Gastroesophageal sphincter (tissue), 4 donors: ENCODE measurements around the gene TNFRSF8. TPM values are rescaled to one million over a fixed set of nuclear protein-coding genes. Genes with fewer than 3 reads are reported as not detected.

ENCODE experiments used
- ATAC-seq: fragments of 150-250 bp; one replicate; pipeline ENCODE4 v1.9.1; 2016; ENCODE audit warnings: mild to moderate bottlenecking, moderate library complexity
- H3K27ac ChIP-seq, 4 donors: fragments of 200-600 bp; sonication (generic) in 3 of 4; 1 replicate in 3 of 4; 2 replicates in 1 of 4; pipeline ENCODE4 v1.5.1; 2016 to 2019
- H3K27me3 ChIP-seq: fragments of 200-600 bp; sonication (generic); one replicate; pipeline ENCODE4 v1.5.1; 2019
- H3K36me3 ChIP-seq, 2 donors: fragments of 200-600 bp; sonication (generic); one replicate each; pipeline ENCODE4 v1.5.1; 2019; ENCODE audit warnings: control low read depth in 1 of 2
- H3K4me1 ChIP-seq, 3 donors: fragments of 200-600 bp; sonication (generic); 1 replicate in 2 of 3; 2 replicates in 1 of 3; pipeline ENCODE4 v1.5.1; 2016 to 2019; ENCODE audit warnings: control low read depth in 2 of 3
- H3K4me3 ChIP-seq, 2 donors: fragments of 200-600 bp; sonication (generic); one replicate each; pipeline ENCODE4 v1.5.1; 2019; ENCODE audit warnings: mild to moderate bottlenecking in 1 of 2, moderate library complexity in 1 of 2
- H3K9me3 ChIP-seq, 3 donors: fragments of 200-600 bp; sonication (generic); one replicate each; pipeline ENCODE4 v1.5.1; 2017 to 2019; ENCODE audit warnings: control low read depth in 2 of 3
- CTCF ChIP-seq, 4 experiments: fragments of 200-600 bp in 2 of 4; fragments of 450-650 bp in 2 of 4; sonication (generic) in 1 of 4; IDR thresholded peaks; one replicate each; pipeline ENCODE4 v1.5.1; 2017 to 2019; ENCODE audit warnings: antibody characterized with exemption in 4 of 4, mild to moderate bottlenecking in 2 of 4, moderate library complexity in 2 of 4
- EP300 ChIP-seq: sonication (generic); formaldehyde crosslinking; IDR thresholded peaks from one replicate; pipeline ENCODE4 v1.6.1; 2017; ENCODE audit warnings: antibody characterized with exemption, mild to moderate bottlenecking
- POLR2A ChIP-seq, 2 donors: fragments of 450-650 bp; IDR thresholded peaks; one replicate each; pipeline ENCODE4 v1.6.1; 2017; ENCODE audit warnings: antibody characterized with exemption in 2 of 2, mild to moderate bottlenecking in 2 of 2, moderate library complexity in 1 of 2
- POLR2AphosphoS5 ChIP-seq: sonication (generic); formaldehyde crosslinking; IDR thresholded peaks from one replicate; pipeline ENCODE4 v1.6.1; 2017; ENCODE audit warnings: antibody characterized with exemption
- WGBS, 2 donors: methylation state at CpG; one replicate each; pipeline ENCODE4 v1.1.5; 2018; ENCODE audit warnings: low coverage in 1 of 2; 5-methylcytosine and 5-hydroxymethylcytosine counted together
- total RNA-seq, 4 donors: library from RNA; depleted of rRNA; stranded (reverse); fragments of >200 nt; gene quantifications; one replicate each; pipeline ENCODE4 v1.1.0, GENCODE V29; 2016

Gene TNFRSF8
- total RNA-seq, 4 donors from 2014 or later = 0.47 to 4.2 (median 1.4) TPM

- Histone ChIP-seq H3K4me3 (no peak overlapping the region), H3K36me3 (no peaks in the 10 kb centered on the region), H3K4me1 (peaks cover 0 to 94% (median 36%) of the 10 kb centered on the region in 3 donors), H3K27me3 (peaks cover 45% of the 10 kb centered on the region), H3K27ac (peak overlapping the region in 3 of 4 donors; percentile 64 to 85 (median 80)), H3K9me3 (no peaks in the 10 kb centered on the region)
- ATAC-seq = no peak
- 93% methylated on average over 4 of the region's 7 CpGs; no CpG with 5 or more reads in 1 of the 2 donors for WGBS, 2 donors
- TF ChIP-seq EP300 = no peak
- TF ChIP-seq POLR2A (IDR thresholded peaks at IDR 0.05) = no peak
- no peak for TF ChIP-seq POLR2AphosphoS5
- no peak for TF ChIP-seq CTCF (IDR thresholded peaks at IDR 0.05)
Measured at GRCh38 chr1:12183095-12183794, 120.1 kb downstream of the TNFRSF8 start.

GRCh38 chr1:12184008-12184681, 121.0 kb downstream of the TNFRSF8 start:
- peak; percentile 90 for ATAC-seq
- H3K4me1 ChIP-seq = peaks cover 0 to 94% (median 34%) of the 10 kb centered on the region in 3 donors
- H3K4me3 ChIP-seq = peak overlapping the region in 1 of 2 donors; percentile 34
- H3K36me3 ChIP-seq = no peaks in the 10 kb centered on the region
- TF ChIP-seq POLR2AphosphoS5 (peak; percentile 79), CTCF (IDR thresholded peaks at IDR 0.05) (peak in 2 of 4 experiments; percentile 15 to 30), POLR2A (IDR thresholded peaks at IDR 0.05) (peak in 1 of 2 donors; percentile 15), EP300 (no peak)
- no peaks in the 10 kb centered on the region for H3K9me3 ChIP-seq
- WGBS, 2 donors = 17 to 27% methylated on average over 1 of the region's 10 CpGs
- H3K27me3 ChIP-seq = peaks cover 45% of the 10 kb centered on the region
- peak overlapping the region; percentile 45 to 86 (median 82) for H3K27ac ChIP-seq

DNA sequence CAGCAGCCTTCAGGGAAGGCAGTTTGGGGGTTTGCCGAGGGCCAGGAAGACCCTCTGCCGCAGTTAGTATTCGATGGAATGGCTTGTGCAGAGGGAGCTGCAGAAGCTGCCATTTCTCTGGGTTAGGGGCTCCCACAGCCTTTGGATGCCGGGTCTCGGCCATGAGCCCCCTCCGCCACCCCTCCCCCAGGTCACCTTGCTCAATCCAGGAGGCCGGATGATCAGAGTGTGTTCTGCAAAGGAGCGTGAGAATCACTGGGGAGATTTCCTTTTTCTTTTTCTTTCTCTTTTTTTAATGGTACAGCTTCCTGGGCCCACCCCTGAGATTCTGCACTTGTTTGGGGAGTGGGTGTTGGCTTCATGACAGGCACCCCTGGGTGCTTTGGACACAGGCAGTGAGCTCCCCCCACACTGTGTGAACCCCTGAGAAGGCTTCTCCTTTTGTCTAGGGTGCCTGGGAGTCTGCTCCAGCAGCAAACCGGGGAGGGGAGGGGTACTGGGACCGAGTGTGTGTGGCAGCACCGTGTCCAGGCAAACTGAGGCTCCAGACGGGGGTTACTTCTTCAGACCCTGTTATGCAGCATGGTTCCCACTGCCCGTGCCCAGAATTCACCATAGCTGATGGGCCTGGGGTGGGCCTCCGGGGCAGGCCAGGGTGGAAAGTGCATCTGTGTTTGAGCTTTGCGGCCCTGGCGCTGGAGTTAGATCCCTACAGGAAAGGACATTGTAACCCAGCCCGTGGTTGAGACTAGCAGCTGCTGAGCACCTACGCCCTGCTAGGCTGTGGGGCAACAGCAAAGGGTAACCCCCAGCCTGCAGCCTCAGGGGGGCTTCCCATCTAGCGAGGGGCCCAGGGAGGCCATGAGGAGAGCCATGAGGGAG, 122.2 kb downstream of the TNFRSF8 start:
- Histone ChIP-seq H3K9me3 (no peaks in the 10 kb centered on the region), H3K4me3 (peak overlapping the region in 1 of 2 donors; percentile 34), H3K27ac (peak overlapping the region; percentile 45 to 86 (median 82)), H3K27me3 (peaks cover 43% of the 10 kb centered on the region), H3K36me3 (no peaks in the 10 kb centered on the region), H3K4me1 (peaks cover 0 to 87% (median 34%) of the 10 kb centered on the region in 3 donors)
- TF ChIP-seq CTCF (IDR thresholded peaks at IDR 0.05) (no peak), EP300 (no peak), POLR2A (IDR thresholded peaks at IDR 0.05) (no peak), POLR2AphosphoS5 (no peak)
- no peak for ATAC-seq
- 20 to 74% methylated on average over 1 to 4 of the region's 19 CpGs for WGBS, 2 donors

GRCh38 chr1:12185918-12186678, 123.0 kb downstream of the TNFRSF8 start:
- ATAC-seq = no peak
- Histone ChIP-seq H3K4me3 (peak overlapping the region in 1 of 2 donors; percentile 8), H3K4me1 (peaks cover 0 to 79% (median 34%) of the 10 kb centered on the region in 3 donors), H3K9me3 (no peaks in the 10 kb centered on the region), H3K27ac (peak overlapping the region in 3 of 4 donors; percentile 80 to 86 (median 85)), H3K27me3 (peaks cover 43% of the 10 kb centered on the region), H3K36me3 (peaks cover 0 to 4% of the 10 kb centered on the region in 2 donors)
- WGBS, 2 donors = 53 to 86% methylated on average over 2 to 4 of the region's 13 CpGs
- TF ChIP-seq CTCF (IDR thresholded peaks at IDR 0.05) (no peak), EP300 (no peak), POLR2AphosphoS5 (no peak), POLR2A (IDR thresholded peaks at IDR 0.05) (no peak)
